HL-60 (cell line): ENCODE results near the gene SMG1.

Experiments
- GABPA ChIP-seq: IDR thresholded peaks from 2 replicates; pipeline ENCODE4 v1.6.1; 2012; ENCODE audit warnings: low read depth
- POLR2AphosphoS5 ChIP-seq: IDR thresholded peaks from 2 replicates; pipeline ENCODE4 v1.6.1; 2012; ENCODE audit warnings: low read depth

DNA sequence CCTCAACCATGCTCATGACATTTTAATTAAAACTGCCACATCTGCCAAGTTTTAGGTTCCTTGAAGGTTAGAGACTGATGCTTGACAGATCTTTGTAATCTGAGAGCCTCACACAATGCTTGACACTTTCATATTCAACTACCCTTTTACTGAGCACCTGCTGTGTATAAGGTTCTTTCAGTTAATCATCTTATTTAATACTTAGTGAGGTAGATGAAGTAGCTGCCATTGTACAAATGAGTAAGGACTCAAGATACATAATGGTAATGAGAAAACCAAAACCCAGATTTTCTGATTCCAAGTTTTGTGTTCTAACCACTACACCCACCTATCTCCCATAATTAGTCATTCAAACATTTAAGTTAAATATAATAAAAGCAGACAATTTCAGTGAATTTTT, 89.5 kb downstream of the SMG1 start:
- TF ChIP-seq POLR2AphosphoS5 = no peak
- no peak for TF ChIP-seq GABPA
